GM10266 (cell line): ENCODE results near the gene SLC9C1.

Experiments used
- DNase-seq: peaks from one replicate; pipeline ENCODE4 v3.0.0; 2012; ENCODE audit errors: extremely low spot score
- CTCF ChIP-seq: IDR thresholded peaks from 2 replicates; pipeline ENCODE4 v1.5.1; 2012; ENCODE audit warnings: mild to moderate bottlenecking, low read depth; ENCODE audit not compliant: control insufficient read depth, insufficient read depth; ENCODE audit errors: missing control alignments

Gene SLC9C1

DNA sequence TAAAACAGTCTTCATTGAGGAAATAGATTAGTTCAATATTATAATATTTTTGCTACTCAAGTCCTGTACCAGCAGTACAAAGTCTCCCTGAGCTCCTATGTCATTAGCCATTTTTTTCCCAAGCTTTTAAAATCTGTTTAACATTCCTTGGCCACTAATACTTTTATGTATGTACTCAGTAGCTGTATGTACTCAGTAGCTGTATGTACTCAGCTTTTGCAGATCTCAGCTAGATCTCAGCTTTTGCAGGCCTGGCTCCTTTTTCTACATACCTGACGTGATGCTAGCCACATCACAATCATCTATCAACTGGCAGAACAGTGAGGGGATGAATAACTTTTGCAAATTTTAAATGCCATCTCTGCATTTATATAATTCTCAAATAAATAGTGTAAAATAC lies 13.8 kb downstream of the SLC9C1 start:
- no peak for DNase-seq
- TF ChIP-seq CTCF, result no peak

DNA sequence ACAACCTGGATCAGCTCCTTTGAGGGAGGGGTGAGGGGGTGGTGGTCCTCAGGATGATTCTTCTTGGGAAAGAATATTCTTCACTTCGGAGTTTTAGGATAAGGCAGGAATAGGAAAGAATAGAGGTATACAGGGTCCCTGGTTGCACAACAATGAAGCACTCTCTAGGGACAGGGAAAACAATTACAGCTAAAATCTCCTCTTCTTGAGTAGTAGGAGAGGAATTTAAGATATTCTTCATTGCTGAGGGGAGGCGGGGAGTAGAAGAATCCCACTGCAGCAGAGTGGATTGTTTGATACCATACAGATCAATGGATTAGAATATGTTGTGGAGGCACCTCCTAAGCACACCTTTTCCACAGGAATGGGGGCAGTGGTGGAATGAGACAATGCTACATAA lies 20.5 kb downstream of the SLC9C1 start:
- no peak for TF ChIP-seq CTCF
- DNase-seq, result no peak

DNA sequence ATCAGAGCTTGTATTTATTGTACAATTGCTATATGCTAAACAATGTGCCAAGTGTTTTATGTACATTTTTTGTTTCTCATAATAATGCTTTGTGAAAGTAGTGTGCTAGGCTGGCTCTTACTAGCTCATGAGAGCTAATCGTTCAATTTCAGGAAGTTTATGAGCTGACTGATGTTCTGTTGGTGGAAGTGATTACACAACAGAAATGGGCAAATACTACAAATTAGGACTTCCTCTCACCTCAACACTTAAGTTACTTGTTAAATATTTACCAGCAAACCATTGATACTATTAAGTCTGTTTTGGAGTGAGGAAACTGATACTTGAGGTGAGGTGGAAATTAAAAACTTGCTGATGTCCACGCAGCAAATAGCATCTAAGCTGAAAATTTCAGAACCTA lies 32.3 kb downstream of the SLC9C1 start:
- TF ChIP-seq CTCF, result no peak

GRCh38 chr3:112260563-112260962 lies 33.5 kb downstream of the SLC9C1 start:
- no peak for DNase-seq

More for the DNA sequence above, 32.3 kb downstream of the SLC9C1 start:
- no peak for DNase-seq

GRCh38 chr3:112253301-112253971 lies 40.6 kb downstream of the SLC9C1 start:
- no peak for DNase-seq
- no peak for TF ChIP-seq CTCF

More at GRCh38 chr3:112260563-112260962, 33.5 kb downstream of the SLC9C1 start:
- TF ChIP-seq CTCF, result no peak

GRCh38 chr3:112247900-112248299 lies 46.1 kb downstream of the SLC9C1 start:
- TF ChIP-seq CTCF, result no peak
- peak; percentile 21 for DNase-seq

- no peak for TF ChIP-seq CTCF
- DNase-seq, result no peak
Measured at GRCh38 chr3:112247350-112247749, 46.7 kb downstream of the SLC9C1 start.
